Mesenchymal stem cell (in vitro differentiated cells and primary cell): Measurements from ENCODE around the gene EVC2.

ENCODE experiments used
- DNase-seq: peaks from one replicate; pipeline ENCODE4 v3.0.0-alpha.2; 2013
- H2AFZ ChIP-seq: one replicate; pipeline ENCODE4 v1.6.1; 2013; ENCODE audit warnings: low read depth, mild to moderate bottlenecking, control low read depth, inconsistent platforms, low read length, moderate library complexity
- H2AK5ac ChIP-seq: 2 replicates; pipeline ENCODE4 v1.6.1; 2013; ENCODE audit warnings: low read length, moderate library complexity, mild to moderate bottlenecking, inconsistent platforms; ENCODE audit not compliant: severe bottlenecking
- H2BK120ac ChIP-seq: one replicate; pipeline ENCODE4 v1.6.1; 2013; ENCODE audit warnings: low read depth, mild to moderate bottlenecking, inconsistent platforms, low read length, moderate library complexity
- H2BK12ac ChIP-seq, 2 experiments: one replicate each; pipeline ENCODE4 v1.6.1; 2013; ENCODE audit warnings: inconsistent platforms in 2 of 2, low read length in 2 of 2, mild to moderate bottlenecking in 2 of 2, moderate library complexity in 2 of 2, control low read depth in 1 of 2
- H2BK15ac ChIP-seq: one replicate; pipeline ENCODE4 v1.6.1; 2013; ENCODE audit warnings: mild to moderate bottlenecking, low read depth, inconsistent platforms; ENCODE audit not compliant: poor library complexity, severe bottlenecking
- H2BK5ac ChIP-seq: 2 replicates; pipeline ENCODE4 v1.6.1; 2013; ENCODE audit warnings: low read depth, mild to moderate bottlenecking, low read length, control low read depth, inconsistent platforms; ENCODE audit not compliant: poor library complexity, severe bottlenecking
- H3K14ac ChIP-seq, 2 experiments: one replicate each; pipeline ENCODE4 v1.6.1; 2013; ENCODE audit warnings: inconsistent platforms in 2 of 2, low read length in 2 of 2, control low read depth in 1 of 2, mild to moderate bottlenecking in 1 of 2, moderate library complexity in 1 of 2
- H3K18ac ChIP-seq, 2 experiments: one replicate each; pipeline ENCODE4 v1.6.1; 2013; ENCODE audit warnings: inconsistent platforms in 2 of 2, low read length in 2 of 2, control low read depth in 1 of 2, low read depth in 1 of 2, mild to moderate bottlenecking in 1 of 2
- H3K23ac ChIP-seq, 2 experiments: one replicate each; pipeline ENCODE4 v1.6.1; 2013; ENCODE audit warnings: inconsistent platforms in 2 of 2, low read length in 2 of 2, mild to moderate bottlenecking in 2 of 2, moderate library complexity in 2 of 2, control low read depth in 1 of 2
- H3K27ac ChIP-seq: 2 replicates; pipeline ENCODE4 v1.5.1; 2013; ENCODE audit warnings: mild to moderate bottlenecking, moderate library complexity, low read length, control low read depth, inconsistent platforms; ENCODE audit not compliant: poor library complexity, severe bottlenecking
- H3K27me3 ChIP-seq, 2 experiments: 2 replicates each; pipeline versions ENCODE4 v1.6.1 to v1.7.0; 2013; ENCODE audit warnings: low read length in 2 of 2, mild to moderate bottlenecking in 2 of 2, moderate library complexity in 2 of 2, control low read depth in 1 of 2, inconsistent platforms in 1 of 2; ENCODE audit not compliant: control insufficient read depth in 1 of 2, insufficient read depth in 1 of 2
- H3K36me3 ChIP-seq, 2 experiments: 2 replicates each; pipeline versions ENCODE4 v1.6.1 to v1.7.0; 2013; ENCODE audit warnings: low read length in 2 of 2, control low read depth in 1 of 2, inconsistent platforms in 1 of 2, low read depth in 1 of 2, mild to moderate bottlenecking in 1 of 2; ENCODE audit not compliant: insufficient read depth in 2 of 2, control insufficient read depth in 1 of 2
- H3K4ac ChIP-seq, 2 experiments: one replicate each; pipeline ENCODE4 v1.6.1; 2013; ENCODE audit warnings: inconsistent platforms in 2 of 2, low read length in 2 of 2, mild to moderate bottlenecking in 2 of 2, moderate library complexity in 2 of 2, control low read depth in 1 of 2, low read depth in 1 of 2
- H3K4me1 ChIP-seq: 2 replicates; pipeline ENCODE4 v1.6.1; 2013; ENCODE audit warnings: low read depth, low read length, control low read depth; ENCODE audit not compliant: control insufficient read depth, insufficient read depth
- H3K4me2 ChIP-seq: 2 replicates; pipeline ENCODE4 v1.6.1; 2013; ENCODE audit warnings: low read length, mild to moderate bottlenecking, inconsistent platforms; ENCODE audit not compliant: poor library complexity, severe bottlenecking
- H3K4me3 ChIP-seq, 2 experiments: 2 replicates each; pipeline versions ENCODE4 v1.5.1 to v1.7.0; 2013; ENCODE audit warnings: low read length in 2 of 2, mild to moderate bottlenecking in 2 of 2, control low read depth in 1 of 2, low read depth in 1 of 2; ENCODE audit not compliant: insufficient read depth in 1 of 2
- H3K79me1 ChIP-seq: replicated peaks from 2 replicates; pipeline ENCODE4 v1.6.1; 2013; ENCODE audit warnings: mild to moderate bottlenecking, control low read depth, low read length, inconsistent platforms; ENCODE audit not compliant: poor library complexity, severe bottlenecking
- H3K9ac ChIP-seq: 2 replicates; pipeline ENCODE4 v1.7.0; 2013; ENCODE audit warnings: mild to moderate bottlenecking, low read length, moderate library complexity
- H3K9me3 ChIP-seq: 2 replicates; pipeline ENCODE4 v1.7.0; 2013; ENCODE audit warnings: mild to moderate bottlenecking, low read length; ENCODE audit not compliant: control insufficient read depth
- H4K8ac ChIP-seq: one replicate; pipeline ENCODE4 v1.6.1; 2013; ENCODE audit warnings: inconsistent platforms, mild to moderate bottlenecking, low read length, moderate library complexity
- H4K91ac ChIP-seq: one replicate; pipeline ENCODE4 v1.6.1; 2013; ENCODE audit warnings: mild to moderate bottlenecking, low read length, inconsistent platforms
- WGBS: methylation state at CpG from one replicate; pipeline ENCODE4 v1.1.7; 2013; ENCODE audit warnings: mixed read lengths; 5-methylcytosine and 5-hydroxymethylcytosine counted together

Gene EVC2

DNA sequence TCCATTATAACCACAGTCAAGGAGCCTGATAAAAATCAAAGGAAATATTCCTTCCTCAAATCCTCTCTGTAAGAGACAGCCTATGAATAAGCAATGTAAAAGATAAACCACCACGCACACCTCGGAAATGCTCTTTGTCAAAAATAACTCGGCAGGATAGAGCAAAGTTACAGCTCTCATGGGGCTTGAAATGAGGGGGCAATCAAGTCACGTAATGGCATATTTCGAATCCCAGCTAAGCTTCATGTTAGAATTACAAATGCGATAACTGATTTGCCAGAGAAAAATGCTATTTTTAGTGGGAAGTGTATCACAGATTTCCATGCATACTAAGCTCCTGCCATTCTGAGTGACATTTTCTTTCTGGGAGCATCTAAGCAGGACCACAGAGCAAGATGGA lies 49.4 kb downstream of the EVC2 start:
- DNase-seq, result no peak
- H3K4me3 ChIP-seq, result no peak overlapping the region
- peaks cover 41 to 78% of the 10 kb centered on the region in 2 experiments for H3K36me3 ChIP-seq
- no peak overlapping the region for H3K4me2 ChIP-seq
- no peak overlapping the region for H2AFZ ChIP-seq
- no peaks in the 10 kb centered on the region for H3K27me3 ChIP-seq
- 90% methylated on average over 6 of the region's 6 CpGs for WGBS
- no peak overlapping the region for H3K23ac ChIP-seq
- peaks cover 7% of the 10 kb centered on the region for H3K9me3 ChIP-seq
- no peak overlapping the region for H3K14ac ChIP-seq
- H3K9ac ChIP-seq, result no peak overlapping the region
- no peak overlapping the region for H3K27ac ChIP-seq
- H3K4ac ChIP-seq, result no peak overlapping the region
- H3K79me1 ChIP-seq, result peaks cover 5% of the 10 kb centered on the region
- H4K8ac ChIP-seq, result no peak overlapping the region
- no peak overlapping the region for H2BK120ac ChIP-seq
- H2BK15ac ChIP-seq, result no peak overlapping the region
- no peak overlapping the region for H2BK12ac ChIP-seq
- H2BK5ac ChIP-seq, result no peak overlapping the region
- no peak overlapping the region for H2AK5ac ChIP-seq
- no peak overlapping the region for H3K18ac ChIP-seq
- peaks cover 2% of the 10 kb centered on the region for H3K4me1 ChIP-seq
- H4K91ac ChIP-seq, result no peak overlapping the region

DNA sequence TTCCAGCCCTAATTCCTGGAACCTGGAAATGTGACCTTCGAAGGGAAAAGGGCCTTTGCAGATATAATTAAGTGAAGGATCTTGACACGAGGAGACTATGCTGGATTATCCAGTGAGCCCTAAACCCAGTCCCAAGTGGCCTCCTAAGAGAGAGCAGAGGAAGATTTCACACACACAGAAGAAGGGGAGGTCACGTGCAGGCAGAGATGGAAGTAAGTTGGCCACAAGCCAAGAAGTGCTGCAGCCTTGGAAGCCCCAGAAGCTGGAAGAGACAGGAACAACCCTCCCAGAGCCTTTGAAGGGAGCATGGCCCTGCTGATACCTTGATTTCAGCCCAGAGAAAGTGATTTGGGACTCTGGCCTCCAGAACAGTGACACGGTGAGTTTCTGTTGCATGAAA lies 51.9 kb downstream of the EVC2 start:
- H2BK120ac ChIP-seq, result no peak overlapping the region
- H3K14ac ChIP-seq, result no peak overlapping the region
- H2BK5ac ChIP-seq, result no peak overlapping the region
- H4K8ac ChIP-seq, result no peak overlapping the region
- no peak overlapping the region for H3K18ac ChIP-seq
- no peak overlapping the region for H2BK12ac ChIP-seq
- peaks cover 56 to 81% of the 10 kb centered on the region in 2 experiments for H3K36me3 ChIP-seq
- no peak overlapping the region for H2BK15ac ChIP-seq
- no peak overlapping the region for H3K4me2 ChIP-seq
- no peak for DNase-seq
- WGBS, result 96% methylated on average over 4 of the region's 4 CpGs
- no peaks in the 10 kb centered on the region for H3K4me1 ChIP-seq
- no peaks in the 10 kb centered on the region for H3K27me3 ChIP-seq
- no peak overlapping the region for H4K91ac ChIP-seq
- H3K4ac ChIP-seq, result no peak overlapping the region
- no peak overlapping the region for H3K4me3 ChIP-seq
- peaks cover 2% of the 10 kb centered on the region for H3K9me3 ChIP-seq
- no peak overlapping the region for H2AFZ ChIP-seq
- H3K27ac ChIP-seq, result no peak overlapping the region
- H3K23ac ChIP-seq, result no peak overlapping the region
- peaks cover 5% of the 10 kb centered on the region for H3K79me1 ChIP-seq
- H3K9ac ChIP-seq, result no peak overlapping the region
- no peak overlapping the region for H2AK5ac ChIP-seq

DNA sequence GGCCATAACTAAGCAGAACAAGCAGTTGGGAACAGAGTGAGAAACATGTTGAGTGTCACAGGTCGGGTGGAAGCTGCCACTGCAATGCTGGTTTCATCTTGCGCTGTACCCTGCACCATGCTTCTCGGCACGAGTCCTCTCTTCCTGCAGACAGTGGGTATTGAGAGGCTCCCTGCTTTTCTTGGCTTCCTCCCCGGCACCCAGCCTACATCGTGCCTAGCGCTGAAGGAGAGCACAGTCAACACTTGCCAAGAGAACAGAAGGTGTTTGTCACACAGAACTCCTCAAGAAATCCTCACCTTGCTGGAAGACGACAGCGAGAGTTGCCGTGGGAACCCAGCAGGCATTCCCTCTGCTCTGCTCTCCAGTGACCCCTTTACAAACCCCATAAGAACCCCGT lies 53.6 kb downstream of the EVC2 start:
- no peak overlapping the region for H3K18ac ChIP-seq
- H3K27me3 ChIP-seq, result no peaks in the 10 kb centered on the region
- H3K23ac ChIP-seq, result no peak overlapping the region
- no peak overlapping the region for H4K8ac ChIP-seq
- no peak overlapping the region for H3K27ac ChIP-seq
- no peak overlapping the region for H3K4me2 ChIP-seq
- H3K4me1 ChIP-seq, result no peaks in the 10 kb centered on the region
- DNase-seq, result no peak
- H4K91ac ChIP-seq, result no peak overlapping the region
- H3K9me3 ChIP-seq, result no peaks in the 10 kb centered on the region
- H3K79me1 ChIP-seq, result peaks cover 9% of the 10 kb centered on the region
- H2BK5ac ChIP-seq, result no peak overlapping the region
- H2BK15ac ChIP-seq, result no peak overlapping the region
- no peak overlapping the region for H2BK12ac ChIP-seq
- no peak overlapping the region for H3K9ac ChIP-seq
- no peak overlapping the region for H2AFZ ChIP-seq
- H3K14ac ChIP-seq, result no peak overlapping the region
- peaks cover 53 to 85% of the 10 kb centered on the region in 2 experiments for H3K36me3 ChIP-seq
- H2AK5ac ChIP-seq, result no peak overlapping the region
- 94% methylated on average over 11 of the region's 11 CpGs for WGBS
- no peak overlapping the region for H3K4ac ChIP-seq
- H3K4me3 ChIP-seq, result no peak overlapping the region
- no peak overlapping the region for H2BK120ac ChIP-seq

DNA sequence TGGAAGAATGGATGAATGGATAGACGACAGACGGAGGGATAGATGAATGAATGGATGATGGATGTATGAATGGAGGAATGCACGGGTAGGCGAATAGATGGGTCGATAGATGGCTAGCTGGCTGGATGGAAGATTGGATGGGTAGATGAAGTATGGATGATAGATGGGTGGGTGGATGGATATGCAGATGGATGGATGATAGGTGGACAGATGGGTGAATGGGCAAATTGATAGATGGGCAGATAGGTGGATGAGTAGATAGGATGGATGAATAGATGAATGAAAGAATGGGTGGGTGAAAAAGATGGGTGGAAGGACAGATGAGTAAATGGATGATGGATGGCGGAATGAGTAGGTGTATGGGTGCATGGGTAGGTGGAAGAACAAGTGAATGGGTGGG lies 57.3 kb downstream of the EVC2 start:
- no peak for DNase-seq
- H4K8ac ChIP-seq, result no peak overlapping the region
- peaks cover 41 to 91% of the 10 kb centered on the region in 2 experiments for H3K36me3 ChIP-seq
- H2AK5ac ChIP-seq, result no peak overlapping the region
- H3K4ac ChIP-seq, result no peak overlapping the region
- H2BK12ac ChIP-seq, result no peak overlapping the region
- H3K14ac ChIP-seq, result no peak overlapping the region
- H2BK120ac ChIP-seq, result no peak overlapping the region
- H3K4me2 ChIP-seq, result no peak overlapping the region
- no peak overlapping the region for H2AFZ ChIP-seq
- H2BK15ac ChIP-seq, result no peak overlapping the region
- H4K91ac ChIP-seq, result no peak overlapping the region
- no peak overlapping the region for H3K18ac ChIP-seq
- no peaks in the 10 kb centered on the region for H3K4me1 ChIP-seq
- peaks cover 6% of the 10 kb centered on the region for H3K79me1 ChIP-seq
- 97% methylated on average over 6 of the region's 6 CpGs for WGBS
- H3K9ac ChIP-seq, result no peak overlapping the region
- H3K27ac ChIP-seq, result no peak overlapping the region
- H3K4me3 ChIP-seq, result no peak overlapping the region
- H3K9me3 ChIP-seq, result no peaks in the 10 kb centered on the region
- no peak overlapping the region for H3K23ac ChIP-seq
- no peak overlapping the region for H2BK5ac ChIP-seq
- no peaks in the 10 kb centered on the region for H3K27me3 ChIP-seq
